ENCODE measurements around the gene LRCOL1. TPM values are rescaled to one million over a fixed set of nuclear protein-coding genes. Genes with fewer than 3 reads are reported as not detected.

LRCOL1 gene
- total and polyA plus RNA-seq, 3 donors from 2014 or later: 0.81 to 1.6 TPM; not detected in 1

GRCh38 chr12:132584429-132584828, 26.0 kb downstream of the LRCOL1 start:
- Histone ChIP-seq H3K27me3 (no peaks in the 10 kb centered on the region), H3K9me3 (no peaks in the 10 kb centered on the region), H3K4me3 (no peak overlapping the region), H3K27ac (no peak overlapping the region), H3K36me3 (ENCODE audit: low read depth, missing control alignments) (no peaks in the 10 kb centered on the region), H3K4me1 (no peaks in the 10 kb centered on the region)
- WGBS, 2 donors: 69 to 76% methylated on average over 14 of the region's 14 CpGs
- TF ChIP-seq POLR2A (IDR thresholded peaks at IDR 0.05) (no peak), CTCF (IDR thresholded peaks at IDR 0.05) (no peak)
- intact Hi-C loops (cut with DNase I; ENCODE audit: low total_unique reads): no loop called here
- no peak for DNase-seq

GRCh38 chr12:132583736-132584135, 26.6 kb downstream of the LRCOL1 start:
- intact Hi-C loops (cut with DNase I; ENCODE audit: low total_unique reads): no loop called here
- Histone ChIP-seq H3K27ac (peak overlapping the region in 1 of 2 donors; percentile 24), H3K27me3 (no peaks in the 10 kb centered on the region), H3K36me3 (ENCODE audit: low read depth, missing control alignments) (no peaks in the 10 kb centered on the region), H3K4me1 (no peaks in the 10 kb centered on the region), H3K4me3 (peak overlapping the region; percentile 10 to 53), H3K9me3 (no peaks in the 10 kb centered on the region)
- TF ChIP-seq POLR2A (IDR thresholded peaks at IDR 0.05): no peak
- no peak for TF ChIP-seq CTCF (IDR thresholded peaks at IDR 0.05)
- WGBS, 2 donors: 38 to 68% methylated on average over 21 to 26 of the region's 29 CpGs
- DNase-seq: peak; percentile 50

- Histone ChIP-seq H3K27ac (peak overlapping the region in 1 of 2 donors; percentile 24), H3K4me3 (peak overlapping the region in 1 of 2 donors; percentile 53), H3K4me1 (no peaks in the 10 kb centered on the region), H3K27me3 (no peaks in the 10 kb centered on the region), H3K36me3 (ENCODE audit: low read depth, missing control alignments) (no peaks in the 10 kb centered on the region), H3K9me3 (no peaks in the 10 kb centered on the region)
- 40 to 61% methylated on average over 15 to 33 of the region's 50 CpGs for WGBS, 2 donors
- DNase-seq: no peak
- no peak for TF ChIP-seq CTCF (IDR thresholded peaks at IDR 0.05)
- no peak for TF ChIP-seq POLR2A (IDR thresholded peaks at IDR 0.05)
- intact Hi-C loops (cut with DNase I; ENCODE audit: low total_unique reads): no loop called here
These were observed 27.0 kb downstream of the LRCOL1 start for GRCh38 chr12:132583411-132583710.

- H3K36me3 ChIP-seq (ENCODE audit: low read depth, missing control alignments): no peaks in the 10 kb centered on the region
- no peak for DNase-seq
- peak overlapping the region; percentile 71 to 83 for H3K27ac ChIP-seq
These were observed 27.6 kb downstream of the LRCOL1 start for GRCh38 chr12:132582582-132583410.

More at GRCh38 chr12:132582582-132583410, 27.6 kb downstream of the LRCOL1 start:
- Histone ChIP-seq H3K4me3 (peak overlapping the region; percentile 53 to 60), H3K9me3 (no peaks in the 10 kb centered on the region), H3K4me1 (no peaks in the 10 kb centered on the region), H3K27me3 (no peaks in the 10 kb centered on the region)
- intact Hi-C loops (cut with DNase I; ENCODE audit: low total_unique reads): no loop called here
- TF ChIP-seq POLR2A (IDR thresholded peaks at IDR 0.05) (no peak), CTCF (IDR thresholded peaks at IDR 0.05) (no peak)
- 43 to 56% methylated on average over 10 to 89 of the region's 89 CpGs for WGBS, 2 donors
